SK-N-SH treated with all-trans-retinoic acid at 6 μM for 48 hours (cell line): Measurements from ENCODE around the gene TXNDC16.

Experiments
- ISL1 ChIP-seq: fragments of 250-450 bp; sonication (Bioruptor Pico); IDR thresholded peaks from 2 replicates; pipeline ENCODE4 v2.1.2; 2022; ENCODE audit warnings: mild to moderate bottlenecking, moderate library complexity
- OSR1 ChIP-seq: fragments of 250-450 bp; sonication (Bioruptor Pico); IDR thresholded peaks from 2 replicates; pipeline ENCODE4 v1.8.0; 2022; ENCODE audit warnings: moderate library complexity, mild to moderate bottlenecking, inconsistent platforms
- RARB ChIP-seq: fragments of 250-450 bp; sonication (Bioruptor Pico); IDR thresholded peaks from 2 replicates; pipeline ENCODE4 v1.8.0; 2021; ENCODE audit warnings: mild to moderate bottlenecking, moderate library complexity
- SNAI2 ChIP-seq: fragments of 250-450 bp; sonication (Bioruptor Pico); IDR thresholded peaks from 2 replicates; pipeline ENCODE4 v1.5.0; 2020; ENCODE audit warnings: mild to moderate bottlenecking, moderate library complexity
- TCF4 ChIP-seq: fragments of 250-450 bp; sonication (Bioruptor Pico); IDR thresholded peaks from 2 replicates; pipeline ENCODE4 v1.8.0; 2021; ENCODE audit warnings: mild to moderate bottlenecking, moderate library complexity, borderline replicate concordance
- ZC3H10 ChIP-seq: fragments of 250-450 bp; sonication (Bioruptor Pico); IDR thresholded peaks from 2 replicates; pipeline ENCODE4 v1.5.1; 2021; ENCODE audit warnings: mild to moderate bottlenecking, moderate library complexity
- ZFP30 ChIP-seq: fragments of 450-650 bp; formaldehyde crosslinking; IDR thresholded peaks from 2 replicates; pipeline ENCODE4 v1.5.0; 2022; ENCODE audit warnings: mild to moderate bottlenecking, moderate library complexity
- ZNF70 ChIP-seq: fragments of 450-650 bp; formaldehyde crosslinking; IDR thresholded peaks from 2 replicates; pipeline ENCODE4 v1.5.0; 2020; ENCODE audit warnings: mild to moderate bottlenecking, moderate library complexity
- TF ChIP-seq, protein P1 (sequence below): fragments of 250-450 bp; sonication (Bioruptor Pico); IDR thresholded peaks from 2 replicates; pipeline ENCODE4 v1.8.0; 2020; ENCODE audit warnings: mild to moderate bottlenecking, moderate library complexity, borderline replicate concordance
- TF ChIP-seq, protein P2 (sequence below): fragments of 250-450 bp; sonication (Bioruptor Pico); IDR thresholded peaks from 2 replicates; pipeline ENCODE4 v1.5.0; 2020; ENCODE audit warnings: mild to moderate bottlenecking, moderate library complexity
- TF ChIP-seq, protein P3 (sequence below): fragments of 250-450 bp; sonication (Bioruptor Pico); IDR thresholded peaks from 2 replicates; pipeline ENCODE4 v1.5.1; 2020; ENCODE audit warnings: low read depth, mild to moderate bottlenecking, moderate library complexity

DNA sequence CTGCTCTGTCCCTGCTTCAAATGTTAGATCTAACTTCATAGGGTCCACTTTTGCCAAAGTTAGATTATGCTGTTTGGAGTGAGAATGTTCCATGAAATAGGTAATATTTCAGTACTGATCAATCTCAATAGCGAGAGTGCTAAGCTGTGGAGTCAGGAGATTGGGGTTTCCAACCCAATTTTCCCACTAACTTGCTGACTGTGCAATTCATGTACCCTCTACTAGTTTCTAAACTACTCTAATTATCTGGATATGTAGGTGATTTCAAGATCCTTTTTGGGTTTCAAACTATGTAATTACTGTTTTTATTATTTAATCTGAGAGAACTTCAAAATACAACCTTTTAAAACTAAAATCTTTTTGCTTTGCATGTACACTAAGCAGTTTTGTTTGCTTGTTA, 46.3 kb upstream of the TXNDC16 start:
- TF ChIP-seq ISL1 (CRISPR knock-in tag) = no peak
- TF ChIP-seq ZNF70 (CRISPR knock-in tag) = no peak
- TF ChIP-seq, protein P1, sequence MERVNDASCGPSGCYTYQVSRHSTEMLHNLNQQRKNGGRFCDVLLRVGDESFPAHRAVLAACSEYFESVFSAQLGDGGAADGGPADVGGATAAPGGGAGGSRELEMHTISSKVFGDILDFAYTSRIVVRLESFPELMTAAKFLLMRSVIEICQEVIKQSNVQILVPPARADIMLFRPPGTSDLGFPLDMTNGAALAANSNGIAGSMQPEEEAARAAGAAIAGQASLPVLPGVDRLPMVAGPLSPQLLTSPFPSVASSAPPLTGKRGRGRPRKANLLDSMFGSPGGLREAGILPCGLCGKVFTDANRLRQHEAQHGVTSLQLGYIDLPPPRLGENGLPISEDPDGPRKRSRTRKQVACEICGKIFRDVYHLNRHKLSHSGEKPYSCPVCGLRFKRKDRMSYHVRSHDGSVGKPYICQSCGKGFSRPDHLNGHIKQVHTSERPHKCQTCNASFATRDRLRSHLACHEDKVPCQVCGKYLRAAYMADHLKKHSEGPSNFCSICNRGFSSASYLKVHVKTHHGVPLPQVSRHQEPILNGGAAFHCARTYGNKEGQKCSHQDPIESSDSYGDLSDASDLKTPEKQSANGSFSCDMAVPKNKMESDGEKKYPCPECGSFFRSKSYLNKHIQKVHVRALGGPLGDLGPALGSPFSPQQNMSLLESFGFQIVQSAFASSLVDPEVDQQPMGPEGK (CRISPR knock-in tag) = no peak
- TF ChIP-seq, protein P2, sequence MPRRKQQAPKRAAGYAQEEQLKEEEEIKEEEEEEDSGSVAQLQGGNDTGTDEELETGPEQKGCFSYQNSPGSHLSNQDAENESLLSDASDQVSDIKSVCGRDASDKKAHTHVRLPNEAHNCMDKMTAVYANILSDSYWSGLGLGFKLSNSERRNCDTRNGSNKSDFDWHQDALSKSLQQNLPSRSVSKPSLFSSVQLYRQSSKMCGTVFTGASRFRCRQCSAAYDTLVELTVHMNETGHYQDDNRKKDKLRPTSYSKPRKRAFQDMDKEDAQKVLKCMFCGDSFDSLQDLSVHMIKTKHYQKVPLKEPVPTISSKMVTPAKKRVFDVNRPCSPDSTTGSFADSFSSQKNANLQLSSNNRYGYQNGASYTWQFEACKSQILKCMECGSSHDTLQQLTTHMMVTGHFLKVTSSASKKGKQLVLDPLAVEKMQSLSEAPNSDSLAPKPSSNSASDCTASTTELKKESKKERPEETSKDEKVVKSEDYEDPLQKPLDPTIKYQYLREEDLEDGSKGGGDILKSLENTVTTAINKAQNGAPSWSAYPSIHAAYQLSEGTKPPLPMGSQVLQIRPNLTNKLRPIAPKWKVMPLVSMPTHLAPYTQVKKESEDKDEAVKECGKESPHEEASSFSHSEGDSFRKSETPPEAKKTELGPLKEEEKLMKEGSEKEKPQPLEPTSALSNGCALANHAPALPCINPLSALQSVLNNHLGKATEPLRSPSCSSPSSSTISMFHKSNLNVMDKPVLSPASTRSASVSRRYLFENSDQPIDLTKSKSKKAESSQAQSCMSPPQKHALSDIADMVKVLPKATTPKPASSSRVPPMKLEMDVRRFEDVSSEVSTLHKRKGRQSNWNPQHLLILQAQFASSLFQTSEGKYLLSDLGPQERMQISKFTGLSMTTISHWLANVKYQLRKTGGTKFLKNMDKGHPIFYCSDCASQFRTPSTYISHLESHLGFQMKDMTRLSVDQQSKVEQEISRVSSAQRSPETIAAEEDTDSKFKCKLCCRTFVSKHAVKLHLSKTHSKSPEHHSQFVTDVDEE (CRISPR knock-in tag) = no peak
- TF ChIP-seq RARB = no peak
- no peak for TF ChIP-seq SNAI2 (CRISPR knock-in tag)
- TF ChIP-seq, protein P3, sequence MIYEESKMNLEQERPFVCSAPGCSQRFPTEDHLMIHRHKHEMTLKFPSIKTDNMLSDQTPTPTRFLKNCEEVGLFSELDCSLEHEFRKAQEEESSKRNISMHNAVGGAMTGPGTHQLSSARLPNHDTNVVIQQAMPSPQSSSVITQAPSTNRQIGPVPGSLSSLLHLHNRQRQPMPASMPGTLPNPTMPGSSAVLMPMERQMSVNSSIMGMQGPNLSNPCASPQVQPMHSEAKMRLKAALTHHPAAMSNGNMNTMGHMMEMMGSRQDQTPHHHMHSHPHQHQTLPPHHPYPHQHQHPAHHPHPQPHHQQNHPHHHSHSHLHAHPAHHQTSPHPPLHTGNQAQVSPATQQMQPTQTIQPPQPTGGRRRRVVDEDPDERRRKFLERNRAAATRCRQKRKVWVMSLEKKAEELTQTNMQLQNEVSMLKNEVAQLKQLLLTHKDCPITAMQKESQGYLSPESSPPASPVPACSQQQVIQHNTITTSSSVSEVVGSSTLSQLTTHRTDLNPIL (CRISPR knock-in tag) = no peak
- TF ChIP-seq ZC3H10 = no peak
- no peak for TF ChIP-seq OSR1 (CRISPR knock-in tag)
- no peak for TF ChIP-seq ZFP30
- TF ChIP-seq TCF4 (CRISPR knock-in tag) = no peak
